ENCODE results near the gene LANCL1. TPM values are rescaled to one million over a fixed set of nuclear protein-coding genes. Genes with fewer than 3 reads are reported as not detected.

The LANCL1 gene
- total RNA-seq, 1 experiment from 2014 or later: 49.9 TPM

DNA sequence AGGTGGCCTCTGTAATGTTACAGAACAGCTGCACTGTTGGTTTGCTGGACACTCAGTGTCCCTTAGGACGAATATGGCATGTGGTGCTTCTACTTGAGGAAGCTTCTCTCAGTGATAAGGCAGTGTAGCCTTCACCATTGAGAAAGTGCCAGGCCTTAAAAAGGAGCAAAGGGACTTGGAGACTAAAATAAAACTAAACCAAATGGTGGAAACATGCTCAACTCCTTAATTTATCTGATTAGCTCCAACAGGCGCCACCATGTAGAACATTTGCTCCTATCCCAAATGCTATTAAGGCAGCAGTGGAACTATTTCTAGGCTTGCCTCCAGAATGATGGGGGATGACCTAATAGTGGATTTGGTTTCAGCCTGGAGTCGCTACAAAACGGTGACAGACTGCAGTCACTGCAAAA is 84.1 kb downstream of the LANCL1 start:
- Histone ChIP-seq H2BK20ac (ENCODE audit: low read depth, low read length, poor library complexity, severe bottlenecking) (no peak overlapping the region), H3K14ac (ENCODE audit: insufficient read depth, low read length) (no peak overlapping the region), H3K23ac (ENCODE audit: insufficient read length, low read depth, low read length) (no peak overlapping the region), H4K8ac (replicated peaks; ENCODE audit: insufficient read length, low read depth, low read length) (no peak overlapping the region), H3K23me2 (ENCODE audit: insufficient read length, low read depth, low read length, poor library complexity, severe bottlenecking) (no peaks in the 10 kb centered on the region), H3K56ac (ENCODE audit: insufficient read length, low read depth, low read length) (no peak overlapping the region), H3K27me3 (ENCODE audit: insufficient read depth, low read length) (no peaks in the 10 kb centered on the region), H4K91ac (ENCODE audit: insufficient read length, low read depth, low read length) (no peak overlapping the region), H2BK15ac (ENCODE audit: low read depth, low read length) (no peak overlapping the region), H3K4me1 (ENCODE audit: insufficient read depth, low read length) (no peaks in the 10 kb centered on the region), H2BK12ac (ENCODE audit: insufficient read length, low read depth, low read length) (no peak overlapping the region), H3K9ac (ENCODE audit: extremely low read depth, insufficient read length, low read length) (no peak overlapping the region), H3K79me2 (ENCODE audit: insufficient read depth, low read length) (no peaks in the 10 kb centered on the region), H3K18ac (ENCODE audit: insufficient read length, low read depth, low read length) (no peak overlapping the region), H3K4me2 (ENCODE audit: insufficient read depth, insufficient read length, low read length) (no peak overlapping the region), H2BK5ac (ENCODE audit: insufficient read length, low read length) (no peak overlapping the region), H3K4ac (ENCODE audit: low read depth, low read length) (no peak overlapping the region), H3K9me3 (ENCODE audit: control insufficient read depth, low read depth, low read length) (no peaks in the 10 kb centered on the region), H3T11ph (ENCODE audit: low read length) (no peak overlapping the region), H3K79me1 (ENCODE audit: insufficient read depth, low read depth, low read length, poor library complexity, severe bottlenecking) (no peaks in the 10 kb centered on the region), H3K27ac (ENCODE audit: insufficient read length, low read depth, low read length) (no peak overlapping the region), H4K5ac (ENCODE audit: insufficient read length, low read depth, low read length) (no peak overlapping the region), H2AK5ac (ENCODE audit: insufficient read length, low read length) (no peak overlapping the region), H4K20me1 (ENCODE audit: control insufficient read depth, insufficient read depth, insufficient read length) (no peaks in the 10 kb centered on the region), H2BK120ac (ENCODE audit: low read depth, low read length, poor library complexity, severe bottlenecking) (no peak overlapping the region), H2AFZ (ENCODE audit: low read length) (no peak overlapping the region)
- TF ChIP-seq, protein P1, sequence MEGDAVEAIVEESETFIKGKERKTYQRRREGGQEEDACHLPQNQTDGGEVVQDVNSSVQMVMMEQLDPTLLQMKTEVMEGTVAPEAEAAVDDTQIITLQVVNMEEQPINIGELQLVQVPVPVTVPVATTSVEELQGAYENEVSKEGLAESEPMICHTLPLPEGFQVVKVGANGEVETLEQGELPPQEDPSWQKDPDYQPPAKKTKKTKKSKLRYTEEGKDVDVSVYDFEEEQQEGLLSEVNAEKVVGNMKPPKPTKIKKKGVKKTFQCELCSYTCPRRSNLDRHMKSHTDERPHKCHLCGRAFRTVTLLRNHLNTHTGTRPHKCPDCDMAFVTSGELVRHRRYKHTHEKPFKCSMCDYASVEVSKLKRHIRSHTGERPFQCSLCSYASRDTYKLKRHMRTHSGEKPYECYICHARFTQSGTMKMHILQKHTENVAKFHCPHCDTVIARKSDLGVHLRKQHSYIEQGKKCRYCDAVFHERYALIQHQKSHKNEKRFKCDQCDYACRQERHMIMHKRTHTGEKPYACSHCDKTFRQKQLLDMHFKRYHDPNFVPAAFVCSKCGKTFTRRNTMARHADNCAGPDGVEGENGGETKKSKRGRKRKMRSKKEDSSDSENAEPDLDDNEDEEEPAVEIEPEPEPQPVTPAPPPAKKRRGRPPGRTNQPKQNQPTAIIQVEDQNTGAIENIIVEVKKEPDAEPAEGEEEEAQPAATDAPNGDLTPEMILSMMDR (conservative IDR thresholded peaks at IDR 0.05): no peak
- Mint-ChIP-seq H3K27ac (no peak overlapping the region), H3K27me3 (ENCODE audit: low read depth) (no peaks in the 10 kb centered on the region), H3K4me3 (no peak overlapping the region), H3K4me1 (no peaks in the 10 kb centered on the region; a peak in 1 of 4 replicates), H3K36me3 (ENCODE audit: insufficient read depth in 1 of 3, low read depth in 3 of 3) (no peaks in the 10 kb centered on the region), H3K9me3 (no peaks in the 10 kb centered on the region)
- no CpG with 5 or more reads among the region's 4 CpGs for WGBS (ENCODE audit: extremely low coverage, insufficient read length, low lambda C conversion rate)
- no peak for DNase-seq

All from H9 (cell line).